Measurements from ENCODE around the gene UMOD. TPM values are rescaled to one million over a fixed set of nuclear protein-coding genes. Genes with fewer than 3 reads are reported as not detected.
A peak's percentile ranks its signal among the peaks of the same experiment; 100 is the strongest.

The UMOD gene
- total RNA-seq, 1 experiment from 2014 or later = not detected

DNA sequence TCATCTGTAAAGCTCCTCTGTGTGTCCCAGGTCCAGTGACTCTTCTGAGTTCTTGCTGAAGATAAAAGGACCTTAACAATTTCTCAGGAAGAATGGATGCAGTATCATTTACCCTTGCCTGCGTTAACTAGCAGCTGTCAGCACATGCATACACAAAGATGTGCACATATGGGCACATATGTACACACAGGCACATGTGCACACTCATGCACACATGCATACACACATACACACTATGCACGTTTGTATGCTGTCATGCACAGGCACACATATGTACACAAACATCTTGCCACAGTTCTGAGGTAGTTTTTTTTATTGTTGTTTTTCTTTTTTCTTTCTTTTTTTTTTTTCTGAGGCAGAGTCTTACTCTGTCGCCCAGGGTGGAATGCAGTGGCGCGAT, 50.1 kb downstream of the UMOD start:
- POLR2A ChIA-PET (ENCODE audit: unreplicated experiment) = interaction anchor here (0.7 kb wide), 1 partner anchor 29 kb away, joined by 14 read pairs; no protein-coding TSS in a partner anchor
- CTCF ChIA-PET = no interaction called here
- H3K9me3 ChIP-seq (ENCODE audit: insufficient read depth, low read depth) = no peaks in the 10 kb centered on the region

GRCh38 chr16:20301840-20302239, 50.7 kb downstream of the UMOD start:
- H3K4me1 ChIP-seq (replicated peaks; ENCODE audit: insufficient read depth) = no peaks in the 10 kb centered on the region
- H4K20me1 ChIP-seq (ENCODE audit: insufficient read depth) = no peaks in the 10 kb centered on the region
- H3K27me3 ChIP-seq (ENCODE audit: insufficient read depth, low read depth) = peaks cover 5% of the 10 kb centered on the region; the same call in 1 of the 2 replicates
- CTCF ChIA-PET = interaction anchor here (2.1 kb wide), 1 partner anchor 395 kb away, joined by 21 read pairs; no protein-coding TSS in a partner anchor
- no peaks in the 10 kb centered on the region for H3K9me3 ChIP-seq (ENCODE audit: insufficient read depth, low read depth)
- H3F3A ChIP-seq (ENCODE audit: insufficient read depth, low read depth) = no peaks in the 10 kb centered on the region
- H3K36me3 ChIP-seq (ENCODE audit: low read depth) = no peaks in the 10 kb centered on the region
- no peaks in the 10 kb centered on the region for H3K79me2 ChIP-seq (ENCODE audit: low read depth)
- POLR2A ChIA-PET (ENCODE audit: unreplicated experiment) = no interaction called here
- no peak overlapping the region for H3K4me3 ChIP-seq
- no peak overlapping the region for H3K4me2 ChIP-seq
- no TSS peak for BruUV-seq (replicated peaks)
- TF ChIP-seq EZH2 (IDR thresholded peaks at IDR 0.05; ENCODE audit: low read depth) = no peak
- TF ChIP-seq, protein P1, sequence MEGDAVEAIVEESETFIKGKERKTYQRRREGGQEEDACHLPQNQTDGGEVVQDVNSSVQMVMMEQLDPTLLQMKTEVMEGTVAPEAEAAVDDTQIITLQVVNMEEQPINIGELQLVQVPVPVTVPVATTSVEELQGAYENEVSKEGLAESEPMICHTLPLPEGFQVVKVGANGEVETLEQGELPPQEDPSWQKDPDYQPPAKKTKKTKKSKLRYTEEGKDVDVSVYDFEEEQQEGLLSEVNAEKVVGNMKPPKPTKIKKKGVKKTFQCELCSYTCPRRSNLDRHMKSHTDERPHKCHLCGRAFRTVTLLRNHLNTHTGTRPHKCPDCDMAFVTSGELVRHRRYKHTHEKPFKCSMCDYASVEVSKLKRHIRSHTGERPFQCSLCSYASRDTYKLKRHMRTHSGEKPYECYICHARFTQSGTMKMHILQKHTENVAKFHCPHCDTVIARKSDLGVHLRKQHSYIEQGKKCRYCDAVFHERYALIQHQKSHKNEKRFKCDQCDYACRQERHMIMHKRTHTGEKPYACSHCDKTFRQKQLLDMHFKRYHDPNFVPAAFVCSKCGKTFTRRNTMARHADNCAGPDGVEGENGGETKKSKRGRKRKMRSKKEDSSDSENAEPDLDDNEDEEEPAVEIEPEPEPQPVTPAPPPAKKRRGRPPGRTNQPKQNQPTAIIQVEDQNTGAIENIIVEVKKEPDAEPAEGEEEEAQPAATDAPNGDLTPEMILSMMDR (conservative IDR thresholded peaks at IDR 0.05) = no peak
- no peaks in the 10 kb centered on the region for H3K9me2 ChIP-seq (ENCODE audit: insufficient read depth)
- H2AFZ ChIP-seq = no peak overlapping the region
- intact Hi-C loops (cut with micrococcal nuclease; ENCODE audit: unreplicated experiment) = loop anchor here (5.0 kb wide), 1 partner anchor 745 kb away; the partner anchor contains the start of gene VPS35L
- no peak overlapping the region for H3K27ac ChIP-seq
- no peak for DNase-seq

More for the DNA sequence above, 50.1 kb downstream of the UMOD start:
- no peak overlapping the region for H2AFZ ChIP-seq
- H3F3A ChIP-seq (ENCODE audit: insufficient read depth, low read depth) = no peaks in the 10 kb centered on the region
- no peak overlapping the region for H3K27ac ChIP-seq
- H3K4me1 ChIP-seq (replicated peaks; ENCODE audit: insufficient read depth) = no peaks in the 10 kb centered on the region
- no peaks in the 10 kb centered on the region for H3K9me2 ChIP-seq (ENCODE audit: insufficient read depth)
- no peak for TF ChIP-seq EZH2 (IDR thresholded peaks at IDR 0.05; ENCODE audit: low read depth)
- TF ChIP-seq, protein P1 (conservative IDR thresholded peaks at IDR 0.05) = no peak
- no TSS peak for BruUV-seq (replicated peaks)
- DNase-seq = no peak
- H3K27me3 ChIP-seq (ENCODE audit: insufficient read depth, low read depth) = peaks cover 5% of the 10 kb centered on the region; the same call in 1 of the 2 replicates
- H3K4me3 ChIP-seq = no peak overlapping the region
- H4K20me1 ChIP-seq (ENCODE audit: insufficient read depth) = no peaks in the 10 kb centered on the region
- H3K36me3 ChIP-seq (ENCODE audit: low read depth) = no peaks in the 10 kb centered on the region
- intact Hi-C loops (cut with micrococcal nuclease; ENCODE audit: unreplicated experiment) = loop anchor here (5.0 kb wide), 1 partner anchor 745 kb away; the partner anchor contains the start of gene VPS35L
- no peaks in the 10 kb centered on the region for H3K79me2 ChIP-seq (ENCODE audit: low read depth)
- H3K4me2 ChIP-seq = no peak overlapping the region

- no TSS peak for BruUV-seq (replicated peaks)
- intact Hi-C loops (cut with micrococcal nuclease; ENCODE audit: unreplicated experiment) = loop anchor here (1.0 to 5.0 kb wide), 2 partner anchors 393 to 743 kb away; partner anchors contain the start of gene VPS35L
- peak in 1 of 2 experiments; percentile 42 for DNase-seq
- no peak overlapping the region for H3K27ac ChIP-seq
- H4K20me1 ChIP-seq (ENCODE audit: insufficient read depth) = no peaks in the 10 kb centered on the region
- no peaks in the 10 kb centered on the region for H3K9me3 ChIP-seq (ENCODE audit: insufficient read depth, low read depth)
- H3K4me2 ChIP-seq = no peak overlapping the region
- peaks cover 5% of the 10 kb centered on the region; the same call in 1 of the 2 replicates for H3K27me3 ChIP-seq (ENCODE audit: insufficient read depth, low read depth)
- H2AFZ ChIP-seq = no peak overlapping the region
- H3F3A ChIP-seq (ENCODE audit: insufficient read depth, low read depth) = no peaks in the 10 kb centered on the region
- H3K9me2 ChIP-seq (ENCODE audit: insufficient read depth) = no peaks in the 10 kb centered on the region
- TF ChIP-seq EZH2 (IDR thresholded peaks at IDR 0.05; ENCODE audit: low read depth) = no peak
- TF ChIP-seq, protein P1 (conservative IDR thresholded peaks at IDR 0.05) = peak; percentile 75
- ChIA-PET CTCF (interaction anchor here (0.5 to 2.1 kb wide), 5 partner anchors 63 to 1182 kb away, joined by 3 to 21 read pairs (median 4); no protein-coding TSS in a partner anchor), POLR2A (ENCODE audit: unreplicated experiment) (no interaction called here)
- no peaks in the 10 kb centered on the region for H3K4me1 ChIP-seq (replicated peaks; ENCODE audit: insufficient read depth)
- no peaks in the 10 kb centered on the region for H3K36me3 ChIP-seq (ENCODE audit: low read depth)
- no peak overlapping the region for H3K4me3 ChIP-seq
- H3K79me2 ChIP-seq (ENCODE audit: low read depth) = no peaks in the 10 kb centered on the region
These were observed 52.0 kb downstream of the UMOD start for GRCh38 chr16:20300312-20301097.
